ENCODE data around the gene FAM186B.

The FAM186B gene

DNA sequence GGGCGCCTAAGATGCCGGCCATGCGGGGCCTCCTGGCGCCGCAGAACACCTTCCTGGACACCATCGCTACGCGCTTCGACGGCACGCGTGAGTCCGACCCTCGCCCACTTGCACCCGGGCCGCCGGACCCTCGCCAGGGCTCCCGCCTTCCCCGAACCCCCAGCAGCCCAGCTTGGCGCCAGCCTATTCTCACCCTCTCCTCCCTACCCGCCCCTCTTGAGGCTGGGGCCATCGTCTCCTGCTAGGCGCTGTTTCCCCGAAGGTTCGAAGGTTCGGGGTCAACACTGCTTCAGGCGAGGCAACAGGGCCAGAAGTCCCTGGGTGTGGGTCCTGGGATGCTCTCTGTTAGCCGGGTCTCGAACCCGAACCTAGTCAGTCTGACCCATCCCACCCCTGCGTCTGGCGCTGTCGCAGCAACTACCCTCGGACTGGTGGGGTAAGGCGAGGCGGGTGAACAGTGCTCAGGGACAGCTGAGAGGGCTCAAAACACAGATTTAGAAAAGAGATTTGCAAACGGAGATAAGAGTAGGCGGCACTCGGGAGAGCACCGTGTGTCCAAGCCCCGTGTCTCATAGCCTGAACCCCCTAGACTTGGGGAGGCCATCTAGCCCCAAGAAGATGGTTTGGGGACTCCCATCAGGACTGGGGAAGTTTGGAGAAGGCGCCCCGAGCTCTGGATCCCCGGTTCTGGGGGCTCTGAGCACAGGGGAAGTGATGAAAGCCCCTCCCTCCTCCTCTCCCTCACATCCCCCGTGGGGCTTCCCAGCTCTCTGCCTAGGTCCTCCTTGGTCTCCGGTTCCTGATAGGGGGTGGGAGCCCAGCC, 65.8 kb downstream of the FAM186B start:
- H3K4me3 ChIP-seq (ENCODE audit: low read depth, low read length) = no peak overlapping the region
- in situ Hi-C loops (cut with HindIII; ENCODE audit: low sequenced_read_pairs) = no loop called here
- TF ChIP-seq CTCF (IDR thresholded peaks at IDR 0.05; ENCODE audit: low read depth, low read length, missing control alignments) = no peak
- DNase-seq (ENCODE audit: low read depth) = no peak

DNA sequence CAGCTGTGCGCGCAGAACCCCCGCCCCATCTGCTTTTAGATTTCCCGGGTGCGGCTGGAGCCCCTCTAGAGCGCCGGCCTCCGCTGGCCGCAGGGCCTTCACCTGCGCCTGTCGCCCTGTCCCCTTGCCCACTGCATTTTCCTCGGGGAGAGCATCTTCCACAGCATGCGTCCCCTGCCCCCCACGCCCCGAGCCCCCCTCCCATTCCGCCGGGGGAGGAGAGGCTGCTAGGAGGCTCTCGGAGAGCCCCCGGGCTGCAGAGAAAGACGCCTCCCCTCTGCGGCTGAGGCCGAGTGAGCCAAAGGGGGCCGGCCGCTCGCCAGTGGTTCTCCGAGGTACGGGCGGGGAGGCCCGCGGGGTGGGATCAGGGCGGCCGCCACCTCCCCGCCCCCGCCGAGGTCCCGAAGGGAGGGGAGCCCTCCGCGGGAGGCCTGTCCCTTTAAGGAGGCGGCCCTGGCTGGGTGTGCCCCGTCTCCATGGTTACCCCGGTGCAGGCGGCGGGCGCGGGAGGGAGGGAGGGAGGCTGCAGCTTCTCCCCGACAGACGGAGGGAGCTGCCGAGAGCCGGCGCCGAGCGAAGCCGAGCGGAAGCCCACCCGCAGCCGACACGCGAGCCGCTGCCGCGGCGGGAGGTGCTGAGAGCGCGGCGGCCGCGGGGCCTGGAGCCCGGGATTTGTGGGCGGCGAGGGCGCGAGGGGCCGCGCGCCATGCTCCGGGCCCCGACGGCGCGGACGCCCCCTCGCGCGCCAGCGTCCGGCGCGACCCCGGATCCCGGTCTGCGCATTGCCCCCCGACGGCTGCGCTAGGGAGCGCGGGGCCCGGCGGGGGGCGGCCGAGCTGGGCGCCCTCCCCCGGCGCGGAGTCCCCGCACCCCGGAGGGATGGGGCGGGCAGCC, 66.7 kb downstream of the FAM186B start, which contains the start of gene KCNH3:
TSS of gene KCNH3 (plus strand) at position 521 of the 894 bp plus-strand sequence. CDS start 387 bp downstream, outside the sequence.
- in situ Hi-C loops (cut with HindIII; ENCODE audit: low sequenced_read_pairs) = no loop called here
- TF ChIP-seq CTCF (IDR thresholded peaks at IDR 0.05; ENCODE audit: low read depth, low read length, missing control alignments) = no peak
- peak within 1 kb of the TSS; percentile 35 for H3K4me3 ChIP-seq (ENCODE audit: low read depth, low read length)
- peak; percentile 5 for DNase-seq (ENCODE audit: low read depth)

GRCh38 chr12:49537752-49538509, 67.5 kb downstream of the FAM186B start:
- DNase-seq (ENCODE audit: low read depth) = no peak
- TF ChIP-seq CTCF (IDR thresholded peaks at IDR 0.05; ENCODE audit: low read depth, low read length, missing control alignments) = no peak
- peak overlapping the region; percentile 35 for H3K4me3 ChIP-seq (ENCODE audit: low read depth, low read length)
- in situ Hi-C loops (cut with HindIII; ENCODE audit: low sequenced_read_pairs) = no loop called here
